ENCODE results near the gene MYLK. TPM values are rescaled to one million over a fixed set of nuclear protein-coding genes. Genes with fewer than 3 reads are reported as not detected.

Gene MYLK
- total RNA-seq, 1 experiment from 2014 or later: 3.1 TPM

- Histone ChIP-seq H3K4me3 (ENCODE audit: insufficient read depth, low read depth, low read length) (no peak overlapping the region), H3K27me3 (ENCODE audit: control insufficient read depth, insufficient read depth, low read length) (no peaks in the 10 kb centered on the region)
Measured at GRCh38 chr3:123821920-123822319, 62.2 kb downstream of the MYLK start.

GRCh38 chr3:123819949-123820348 is 64.2 kb downstream of the MYLK start:
- no peak for DNase-seq
- Histone ChIP-seq H3K4me3 (ENCODE audit: insufficient read depth, low read depth, low read length) (no peak overlapping the region), H3K36me3 (replicated peaks; ENCODE audit: control insufficient read depth, insufficient read depth, low read length) (no peaks in the 10 kb centered on the region; the same call in 1 of the 2 replicates), H3K27me3 (ENCODE audit: control insufficient read depth, insufficient read depth, low read length) (no peaks in the 10 kb centered on the region)

More at GRCh38 chr3:123821920-123822319, 62.2 kb downstream of the MYLK start:
- DNase-seq: no peak
- H3K36me3 ChIP-seq (replicated peaks; ENCODE audit: control insufficient read depth, insufficient read depth, low read length): no peaks in the 10 kb centered on the region

DNA sequence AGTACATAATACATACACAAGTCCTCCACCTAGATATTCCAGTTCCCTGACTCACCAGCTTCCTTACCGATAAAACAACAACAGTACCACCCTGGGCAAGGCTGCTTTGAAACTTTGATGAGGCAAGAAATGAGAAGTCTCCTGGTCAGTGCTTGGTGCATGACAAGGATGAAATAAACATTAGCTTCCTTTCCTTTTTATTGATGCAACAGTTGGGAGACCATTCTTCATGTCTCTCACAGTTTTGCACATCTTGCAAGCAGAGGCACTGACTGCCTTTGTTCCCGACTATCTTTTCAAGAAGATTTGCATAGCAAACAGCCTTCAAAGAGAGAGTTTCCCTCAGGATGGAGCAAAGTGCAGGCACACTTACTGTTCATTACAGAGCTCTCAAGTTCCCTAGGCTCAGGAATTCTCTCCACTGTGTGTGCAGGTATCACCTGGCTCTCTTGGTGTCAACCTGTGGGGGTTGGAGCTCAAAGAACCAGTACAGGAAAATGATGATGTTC is 65.2 kb downstream of the MYLK start:
- no peak for DNase-seq
- no peaks in the 10 kb centered on the region for H3K27me3 ChIP-seq (ENCODE audit: control insufficient read depth, insufficient read depth, low read length)
- no peaks in the 10 kb centered on the region; the same call in 1 of the 2 replicates for H3K36me3 ChIP-seq (replicated peaks; ENCODE audit: control insufficient read depth, insufficient read depth, low read length)
- no peak overlapping the region for H3K4me3 ChIP-seq (ENCODE audit: insufficient read depth, low read depth, low read length)

DNA sequence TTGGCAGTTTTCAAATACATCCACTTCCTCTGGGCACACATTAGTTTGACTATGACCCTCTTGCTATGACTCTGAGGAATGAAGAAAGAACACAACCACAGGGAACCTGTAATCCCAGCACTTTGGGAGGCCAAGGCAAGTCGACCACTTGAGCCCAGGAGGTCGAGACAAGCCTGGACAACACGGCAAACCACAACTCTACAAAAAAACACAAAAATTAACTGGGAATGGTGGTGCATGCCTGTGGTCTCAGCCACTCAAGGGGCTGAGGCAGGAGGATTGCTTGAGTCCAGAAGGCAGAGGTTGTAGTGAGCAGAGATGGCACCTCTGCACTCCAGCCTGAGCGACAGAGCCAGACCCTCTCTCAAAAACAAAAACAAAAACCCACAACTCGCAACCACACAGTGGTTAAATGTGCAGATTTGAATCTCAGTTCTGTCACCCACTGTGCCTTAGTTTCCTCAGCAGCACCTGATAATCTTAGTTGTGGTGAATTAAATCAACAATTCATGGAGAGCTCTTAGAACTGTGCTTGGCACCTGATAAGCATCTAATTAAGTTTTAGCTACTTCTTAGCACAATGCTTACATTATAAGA is 65.7 kb downstream of the MYLK start:
- H3K27me3 ChIP-seq (ENCODE audit: control insufficient read depth, insufficient read depth, low read length): no peaks in the 10 kb centered on the region
- no peak overlapping the region for H3K4me3 ChIP-seq (ENCODE audit: insufficient read depth, low read depth, low read length)
- H3K36me3 ChIP-seq (replicated peaks; ENCODE audit: control insufficient read depth, insufficient read depth, low read length): no peaks in the 10 kb centered on the region; the same call in 1 of the 2 replicates
- DNase-seq: no peak

DNA sequence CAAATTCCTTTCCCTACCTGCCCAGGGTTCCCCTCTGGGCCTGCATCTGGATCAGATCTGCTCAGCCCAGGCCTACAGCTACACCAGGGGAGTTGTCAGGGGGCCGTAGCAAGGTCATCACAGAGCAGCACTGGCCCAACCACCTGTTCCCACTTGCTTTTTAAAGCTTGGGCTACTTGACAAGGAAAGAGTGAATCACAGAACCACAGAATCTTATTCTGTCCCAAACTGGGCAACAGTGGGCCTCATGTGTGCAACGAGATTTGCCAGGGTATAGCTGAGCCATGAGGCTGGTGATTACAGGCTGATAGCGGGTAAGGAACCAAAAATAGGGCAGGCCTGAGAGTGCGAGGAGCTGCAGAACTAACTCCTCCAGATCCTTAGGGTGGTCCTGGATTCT is 66.7 kb downstream of the MYLK start:
- H3K27me3 ChIP-seq (ENCODE audit: control insufficient read depth, insufficient read depth, low read length): no peaks in the 10 kb centered on the region
- H3K4me3 ChIP-seq (ENCODE audit: insufficient read depth, low read depth, low read length): no peak overlapping the region
- no peak for DNase-seq
- H3K36me3 ChIP-seq (replicated peaks; ENCODE audit: control insufficient read depth, insufficient read depth, low read length): no peaks in the 10 kb centered on the region; the same call in 1 of the 2 replicates

GRCh38 chr3:123816673-123817207 is 67.4 kb downstream of the MYLK start:
- Histone ChIP-seq H3K27me3 (ENCODE audit: control insufficient read depth, insufficient read depth, low read length) (no peaks in the 10 kb centered on the region), H3K4me3 (ENCODE audit: insufficient read depth, low read depth, low read length) (no peak overlapping the region), H3K36me3 (replicated peaks; ENCODE audit: control insufficient read depth, insufficient read depth, low read length) (no peaks in the 10 kb centered on the region; the same call in 1 of the 2 replicates)
- no peak for DNase-seq

GRCh38 chr3:123815981-123816380 is 68.2 kb downstream of the MYLK start:
- Histone ChIP-seq H3K36me3 (replicated peaks; ENCODE audit: control insufficient read depth, insufficient read depth, low read length) (no peaks in the 10 kb centered on the region; the same call in 1 of the 2 replicates), H3K4me3 (ENCODE audit: insufficient read depth, low read depth, low read length) (no peak overlapping the region), H3K27me3 (ENCODE audit: control insufficient read depth, insufficient read depth, low read length) (no peaks in the 10 kb centered on the region)
- no peak for DNase-seq

DNA sequence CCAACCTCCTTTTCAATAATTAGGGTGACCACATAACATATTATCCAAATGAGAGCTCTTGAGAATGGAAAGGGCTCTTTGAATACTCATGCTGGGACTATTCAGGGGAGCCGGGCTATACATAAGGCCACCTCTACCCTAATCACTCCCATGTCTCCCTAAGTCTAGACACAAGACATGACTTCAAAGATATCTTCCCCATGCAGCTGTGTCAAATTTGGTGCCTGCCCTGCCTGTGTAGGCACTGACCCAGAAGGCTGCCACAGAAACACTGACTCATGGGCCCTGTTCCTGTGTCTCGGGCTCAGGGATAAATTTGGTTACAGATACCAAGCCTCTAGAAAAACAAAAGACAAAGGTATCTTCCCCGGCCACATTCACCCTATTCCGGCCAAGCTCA is 70.3 kb downstream of the MYLK start:
- no peaks in the 10 kb centered on the region; the same call in 1 of the 2 replicates for H3K36me3 ChIP-seq (replicated peaks; ENCODE audit: control insufficient read depth, insufficient read depth, low read length)
- H3K27me3 ChIP-seq (ENCODE audit: control insufficient read depth, insufficient read depth, low read length): no peaks in the 10 kb centered on the region
- H3K4me3 ChIP-seq (ENCODE audit: insufficient read depth, low read depth, low read length): no peak overlapping the region
- no peak for DNase-seq

DNA sequence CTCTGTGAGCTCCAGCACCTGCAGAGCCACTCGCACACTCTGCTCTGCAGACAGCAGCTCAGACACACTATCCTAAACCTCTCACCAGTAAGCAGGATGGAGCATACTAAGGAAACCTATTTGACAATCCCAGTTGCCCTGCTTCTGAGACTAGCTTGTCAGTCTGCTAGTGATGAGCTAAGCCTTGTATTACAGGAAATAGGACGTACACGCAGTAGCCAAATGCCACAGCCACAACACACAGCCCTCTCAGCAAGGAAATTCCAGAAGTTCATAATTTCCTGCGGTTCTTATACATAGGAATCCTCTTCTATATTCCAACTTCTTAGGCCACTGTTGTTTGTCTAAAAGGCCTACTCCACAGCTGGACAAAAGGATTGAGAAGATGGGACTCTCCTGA is 74.5 kb downstream of the MYLK start:
- H3K36me3 ChIP-seq (replicated peaks; ENCODE audit: control insufficient read depth, insufficient read depth, low read length): no peaks in the 10 kb centered on the region
- no peaks in the 10 kb centered on the region for H3K27me3 ChIP-seq (ENCODE audit: control insufficient read depth, insufficient read depth, low read length)
- no peak overlapping the region for H3K4me3 ChIP-seq (ENCODE audit: insufficient read depth, low read depth, low read length)
- DNase-seq: no peak

- H3K4me3 ChIP-seq (ENCODE audit: insufficient read depth, low read depth, low read length): no peak overlapping the region
- no peaks in the 10 kb centered on the region for H3K27me3 ChIP-seq (ENCODE audit: control insufficient read depth, insufficient read depth, low read length)
- no peak for DNase-seq
- no peaks in the 10 kb centered on the region for H3K36me3 ChIP-seq (replicated peaks; ENCODE audit: control insufficient read depth, insufficient read depth, low read length)
Measured at GRCh38 chr3:123808812-123809211, 75.3 kb downstream of the MYLK start.

GRCh38 chr3:123807820-123808219 is 76.3 kb downstream of the MYLK start:
- H3K36me3 ChIP-seq (replicated peaks; ENCODE audit: control insufficient read depth, insufficient read depth, low read length): no peaks in the 10 kb centered on the region
- H3K4me3 ChIP-seq (ENCODE audit: insufficient read depth, low read depth, low read length): no peak overlapping the region
- H3K27me3 ChIP-seq (ENCODE audit: control insufficient read depth, insufficient read depth, low read length): no peaks in the 10 kb centered on the region
- no peak for DNase-seq

DNA sequence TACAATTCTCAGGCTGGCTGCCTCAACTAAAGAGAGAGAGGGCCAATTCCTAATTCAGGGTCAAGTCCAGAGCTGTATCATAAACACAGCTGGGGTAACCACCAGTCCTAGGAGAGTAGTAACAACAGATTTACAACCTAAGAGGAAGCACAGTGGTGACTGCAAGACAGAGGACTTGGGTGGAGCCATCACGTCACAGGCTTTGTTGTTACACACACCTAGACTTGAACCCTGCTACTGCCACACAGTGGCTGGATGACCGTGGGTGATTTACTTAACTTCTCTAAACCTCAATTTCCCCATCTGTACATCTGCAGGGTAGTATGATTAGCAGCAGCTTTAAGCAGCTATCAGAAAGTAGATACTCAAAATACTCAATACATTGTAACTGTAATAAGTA is 78.6 kb downstream of the MYLK start:
- DNase-seq: no peak
- Histone ChIP-seq H3K4me3 (ENCODE audit: insufficient read depth, low read depth, low read length) (no peak overlapping the region), H3K36me3 (replicated peaks; ENCODE audit: control insufficient read depth, insufficient read depth, low read length) (no peaks in the 10 kb centered on the region), H3K27me3 (ENCODE audit: control insufficient read depth, insufficient read depth, low read length) (no peaks in the 10 kb centered on the region)

DNA sequence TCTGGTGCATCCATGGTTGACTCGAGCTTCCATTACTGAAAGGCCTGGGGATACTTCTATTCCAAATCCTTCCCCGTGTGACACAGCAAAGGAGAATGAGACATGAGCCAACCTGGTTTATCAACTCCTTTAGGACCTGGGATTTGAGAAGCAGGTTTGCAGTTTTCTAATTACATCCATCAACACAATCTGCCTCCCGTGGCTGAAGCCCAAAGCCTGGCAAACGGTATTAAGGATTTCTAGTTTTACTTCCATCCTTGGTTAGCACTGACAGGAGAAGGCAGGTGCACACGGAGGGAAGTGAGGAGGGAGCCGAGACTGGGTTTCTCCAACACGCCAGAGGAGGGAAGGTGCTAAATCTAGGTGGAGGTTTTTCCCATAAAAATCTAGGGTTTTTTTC is 79.0 kb downstream of the MYLK start:
- no peaks in the 10 kb centered on the region for H3K36me3 ChIP-seq (replicated peaks; ENCODE audit: control insufficient read depth, insufficient read depth, low read length)
- H3K27me3 ChIP-seq (ENCODE audit: control insufficient read depth, insufficient read depth, low read length): no peaks in the 10 kb centered on the region
- no peak overlapping the region for H3K4me3 ChIP-seq (ENCODE audit: insufficient read depth, low read depth, low read length)
- DNase-seq: no peak

DNA sequence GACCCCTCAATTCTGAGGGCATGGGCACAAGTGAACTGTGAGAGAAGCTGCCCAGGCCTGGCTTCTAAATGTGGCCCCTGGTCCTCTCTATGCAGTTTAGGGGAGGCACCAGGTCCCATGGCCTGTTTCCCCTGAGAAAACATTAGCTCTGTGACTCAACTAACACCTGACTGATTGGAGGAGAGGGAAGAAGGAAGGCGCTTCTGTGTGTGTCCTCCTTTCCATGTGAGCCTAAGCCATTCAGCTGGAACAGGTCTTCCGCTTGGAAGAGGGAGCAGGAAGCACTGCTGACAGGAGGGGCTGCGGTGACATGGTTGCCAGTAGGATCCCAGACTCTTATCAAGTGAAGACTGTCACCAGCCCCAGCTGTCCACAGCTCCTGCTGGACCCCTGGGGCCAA is 79.5 kb downstream of the MYLK start:
- H3K4me3 ChIP-seq (ENCODE audit: insufficient read depth, low read depth, low read length): no peak overlapping the region
- no peak for DNase-seq
- no peaks in the 10 kb centered on the region for H3K27me3 ChIP-seq (ENCODE audit: control insufficient read depth, insufficient read depth, low read length)
- no peaks in the 10 kb centered on the region for H3K36me3 ChIP-seq (replicated peaks; ENCODE audit: control insufficient read depth, insufficient read depth, low read length)

DNA sequence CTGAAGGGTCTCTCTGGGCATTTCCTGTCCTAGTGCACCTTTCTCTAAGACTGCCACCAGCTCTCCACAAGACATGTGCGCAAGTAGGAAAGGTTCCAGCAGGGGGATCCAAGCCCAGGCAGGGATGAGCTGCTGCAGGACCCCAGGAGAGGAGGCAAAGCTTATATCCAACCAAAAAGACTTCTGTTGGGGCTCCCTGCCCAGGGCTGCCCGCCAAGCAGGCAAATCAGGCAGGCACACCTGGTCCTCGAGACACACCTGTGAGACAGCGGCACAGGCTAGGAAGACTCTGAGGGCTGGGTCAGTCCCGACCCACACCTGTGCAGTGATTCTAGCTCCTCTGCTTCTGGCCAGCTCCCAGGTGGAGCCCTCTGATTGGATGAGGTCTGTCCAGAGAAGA is 80.6 kb downstream of the MYLK start:
- Histone ChIP-seq H3K4me3 (ENCODE audit: insufficient read depth, low read depth, low read length) (no peak overlapping the region), H3K27me3 (ENCODE audit: control insufficient read depth, insufficient read depth, low read length) (no peaks in the 10 kb centered on the region), H3K36me3 (replicated peaks; ENCODE audit: control insufficient read depth, insufficient read depth, low read length) (no peaks in the 10 kb centered on the region)
- DNase-seq: peak; percentile 50
